ENCODE results near the gene SLC51B. TPM values are rescaled to one million over a fixed set of nuclear protein-coding genes. Genes with fewer than 3 reads are reported as not detected.
"Not testable (repeated sequence)": the region's sequence is repeated elsewhere in the genome, so short reads cannot be mapped to it uniquely, and the experiment has no call there.

Gene SLC51B
- total RNA-seq, 2 donors from 2014 or later: not detected

- Mint-ChIP-seq H3K36me3 (no peaks in the 10 kb centered on the region), H3K9me3 (no peaks in the 10 kb centered on the region), H3K27ac (peak overlapping the region in 1 of 2 donors; percentile 6)
- no peak for DNase-seq (ENCODE audit: low spot score in 2 of 2)
- peak in 1 of 2 donors; percentile 33 for ATAC-seq
These were observed 41.5 kb downstream of the SLC51B start for GRCh38 chr15:65086680-65087111.

GRCh38 chr15:65087411-65087810 lies 42.2 kb downstream of the SLC51B start:
- no peak for ATAC-seq

GRCh38 chr15:65087873-65088642 lies 42.9 kb downstream of the SLC51B start:
- Mint-ChIP-seq H3K9me3 (no peaks in the 10 kb centered on the region), H3K27ac (no peak overlapping the region), H3K36me3 (no peaks in the 10 kb centered on the region)
- DNase-seq (ENCODE audit: low spot score in 2 of 2) (no peak), ATAC-seq (no peak)

More at GRCh38 chr15:65087411-65087810, 42.2 kb downstream of the SLC51B start:
- DNase-seq (ENCODE audit: low spot score in 2 of 2): no peak
- H3K27ac Mint-ChIP-seq: peak overlapping the region; percentile 5 to 25
- no peaks in the 10 kb centered on the region for H3K36me3 Mint-ChIP-seq
- H3K9me3 Mint-ChIP-seq: no peaks in the 10 kb centered on the region

DNA sequence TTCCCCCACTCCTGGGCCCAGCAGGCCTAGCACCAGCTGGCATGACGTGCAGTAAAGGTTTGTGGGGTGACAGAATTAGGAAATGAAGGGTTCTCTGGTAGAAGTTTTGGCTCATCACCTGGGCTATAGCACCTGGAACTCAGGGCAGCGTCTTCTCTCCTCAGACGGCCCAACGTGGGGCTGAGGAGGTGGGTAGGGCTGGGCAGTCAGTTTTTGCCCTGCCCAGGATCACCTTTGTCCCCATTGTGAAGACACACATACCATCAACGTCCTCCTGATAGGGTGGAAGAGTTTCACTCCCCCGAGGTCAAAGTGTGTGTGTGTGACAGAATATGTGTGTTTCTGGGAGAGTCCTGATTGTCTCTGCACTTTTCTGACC lies 43.4 kb downstream of the SLC51B start:
- Mint-ChIP-seq H3K9me3 (no peaks in the 10 kb centered on the region), H3K27ac (no peak overlapping the region), H3K36me3 (no peaks in the 10 kb centered on the region)
- ATAC-seq (no peak), DNase-seq (ENCODE audit: low spot score in 2 of 2) (no peak)

DNA sequence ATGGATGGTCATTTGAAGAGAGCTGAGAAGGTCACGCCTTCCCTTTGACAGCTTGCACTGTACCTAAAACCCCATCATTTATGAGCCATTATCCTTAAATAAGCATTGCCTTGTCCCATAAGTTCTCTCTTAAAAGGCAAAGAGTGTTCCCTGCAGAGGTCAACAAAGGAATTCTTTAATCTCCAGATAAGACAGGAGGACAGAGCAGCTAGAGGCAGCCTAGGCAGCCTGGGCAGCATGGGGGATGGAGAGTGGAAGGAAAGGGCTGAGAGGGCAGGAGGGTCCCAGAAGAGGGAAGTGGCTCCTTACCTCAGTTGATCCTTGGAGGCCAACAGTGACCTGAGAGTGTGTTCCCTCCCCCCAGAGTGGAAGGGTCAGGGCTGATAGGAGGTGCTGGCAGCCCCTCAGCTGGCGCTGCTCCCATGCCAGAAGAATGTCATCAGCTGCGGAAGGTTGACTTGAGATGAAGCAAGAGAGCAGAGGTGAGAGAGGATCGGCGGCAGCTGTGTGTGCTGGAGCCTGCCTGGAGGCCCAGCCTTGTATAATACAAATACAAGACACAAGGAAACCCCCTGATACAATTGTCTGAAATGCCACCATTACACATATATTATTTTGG lies 44.1 kb downstream of the SLC51B start:
- no peaks in the 10 kb centered on the region for H3K9me3 Mint-ChIP-seq
- no peak overlapping the region for H3K27ac Mint-ChIP-seq
- DNase-seq (ENCODE audit: low spot score in 2 of 2): no peak
- no peaks in the 10 kb centered on the region for H3K36me3 Mint-ChIP-seq
- ATAC-seq: no peak

DNA sequence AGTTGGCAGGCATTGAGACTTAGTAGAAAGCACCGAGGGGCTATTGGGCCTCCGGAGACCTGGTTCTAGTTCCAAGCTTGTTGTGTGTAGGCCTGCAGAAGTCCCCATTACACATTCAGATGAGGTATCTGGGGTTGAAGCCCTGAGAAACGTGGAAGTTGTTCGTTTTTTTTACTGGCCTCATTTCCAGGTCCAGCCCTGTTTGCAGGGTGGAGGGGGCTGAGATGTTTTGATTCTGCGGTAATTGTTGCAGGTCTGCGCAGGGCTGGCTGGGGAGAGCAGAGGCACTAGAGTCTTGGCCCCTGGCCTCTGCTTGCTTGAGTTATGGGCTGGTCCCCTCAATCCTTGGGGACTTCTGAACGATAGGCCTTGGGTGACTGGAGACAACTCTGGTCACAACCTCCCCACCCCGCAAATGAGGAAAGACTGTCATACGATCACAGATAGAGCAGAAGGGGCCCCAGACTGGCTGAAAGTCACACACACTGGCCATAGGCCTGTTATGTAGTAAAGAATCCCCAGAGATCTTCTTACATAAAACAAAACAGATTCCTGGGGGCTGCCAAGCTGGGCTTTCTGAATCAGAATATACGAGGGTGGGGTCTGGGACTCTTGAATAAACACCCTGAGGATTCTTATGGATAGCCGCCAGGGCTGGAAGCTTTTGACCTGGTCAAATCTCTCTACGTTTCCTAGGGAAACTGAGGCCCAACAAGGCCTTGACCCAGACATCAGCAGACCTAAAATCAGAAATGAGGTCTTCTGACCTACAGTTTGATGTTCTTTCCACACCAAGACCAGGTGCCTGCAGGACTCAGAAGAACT lies 47.0 kb downstream of the SLC51B start:
- Mint-ChIP-seq H3K9me3 (no peaks in the 10 kb centered on the region), H3K36me3 (no peaks in the 10 kb centered on the region), H3K27ac (no peak overlapping the region)
- ATAC-seq: no peak
- DNase-seq (ENCODE audit: low spot score in 2 of 2): no peak

- H3K9me3 Mint-ChIP-seq: no peaks in the 10 kb centered on the region
- DNase-seq (ENCODE audit: low spot score in 2 of 2) (no peak), ATAC-seq (no peak)
- peak overlapping the region; percentile 18 to 81 for H3K27ac Mint-ChIP-seq
- H3K36me3 Mint-ChIP-seq: no peaks in the 10 kb centered on the region
These were observed 48.0 kb downstream of the SLC51B start for GRCh38 chr15:65092911-65093792.

GRCh38 chr15:65093793-65094170 lies 48.6 kb downstream of the SLC51B start:
- ATAC-seq; H3K36me3 Mint-ChIP-seq; DNase-seq (ENCODE audit: low spot score in 2 of 2); H3K9me3 Mint-ChIP-seq: not testable (repeated sequence)
- peak overlapping the region; percentile 18 to 81 for H3K27ac Mint-ChIP-seq

DNA sequence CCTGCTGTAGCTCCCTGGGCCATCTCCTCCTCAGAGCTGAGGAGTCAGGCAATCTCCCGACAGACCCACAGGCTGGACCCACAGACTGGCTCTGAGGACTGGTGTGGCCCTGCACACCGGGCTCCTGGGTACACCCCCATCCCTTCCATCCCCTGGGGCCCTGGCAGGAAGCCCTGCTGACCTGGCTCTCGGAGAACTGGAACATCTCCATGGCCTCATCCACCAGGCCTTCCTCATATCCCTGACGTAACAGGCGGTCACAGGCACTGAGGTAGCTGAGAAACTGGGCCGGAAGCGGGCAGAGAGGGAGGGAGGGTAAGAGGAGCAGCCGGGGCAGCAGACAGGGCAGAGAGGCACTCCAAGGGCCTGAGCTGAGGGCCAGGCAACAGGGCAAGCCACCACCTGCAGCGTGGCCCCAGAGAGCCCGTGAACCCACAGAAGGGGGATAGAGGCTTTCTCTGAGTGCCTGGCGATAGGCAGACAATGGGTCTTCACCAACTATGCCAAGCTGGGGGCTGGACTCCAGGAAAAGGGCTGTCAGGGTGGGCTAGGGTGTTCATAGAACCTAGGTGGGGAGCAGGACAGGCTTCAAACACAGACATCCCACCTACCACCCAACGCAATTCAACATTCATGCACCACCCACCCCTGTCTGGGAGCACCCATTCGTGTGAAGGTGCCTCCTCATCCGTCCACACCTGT lies 49.3 kb downstream of the SLC51B start:
- Mint-ChIP-seq H3K27ac (peak overlapping the region in 1 of 2 donors; percentile 60), H3K9me3 (no peaks in the 10 kb centered on the region), H3K36me3 (no peaks in the 10 kb centered on the region)
- no peak for DNase-seq (ENCODE audit: low spot score in 2 of 2)
- ATAC-seq: no peak

- no peak for DNase-seq (ENCODE audit: low spot score in 2 of 2)
- Mint-ChIP-seq H3K27ac (peak overlapping the region in 1 of 2 donors; percentile 48), H3K9me3 (no peaks in the 10 kb centered on the region), H3K36me3 (no peaks in the 10 kb centered on the region)
- no peak for ATAC-seq
These were observed 50.0 kb downstream of the SLC51B start for GRCh38 chr15:65095011-65095746.

DNA sequence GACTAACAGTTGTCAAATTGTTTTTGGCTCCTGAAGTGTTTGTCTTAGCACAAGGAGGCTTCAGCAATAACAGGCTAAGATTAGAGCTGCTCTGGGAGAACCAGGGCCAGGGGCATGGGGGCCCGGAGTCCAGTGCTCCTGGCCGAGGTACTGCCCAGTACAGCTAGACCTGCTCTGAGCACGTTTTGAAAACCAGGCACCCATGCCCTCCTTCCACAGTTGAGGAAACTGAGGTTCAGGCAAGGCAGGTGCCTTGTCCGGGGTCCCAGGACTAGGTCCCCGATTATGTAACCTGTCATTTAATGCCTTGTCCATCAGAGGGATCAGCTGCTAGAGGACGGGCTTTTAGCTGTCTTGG lies 50.5 kb downstream of the SLC51B start:
- ATAC-seq (no peak), DNase-seq (ENCODE audit: low spot score in 2 of 2) (no peak)
- no peaks in the 10 kb centered on the region for H3K36me3 Mint-ChIP-seq
- no peaks in the 10 kb centered on the region for H3K9me3 Mint-ChIP-seq
- H3K27ac Mint-ChIP-seq: no peak overlapping the region

- H3K36me3 Mint-ChIP-seq: peaks cover 0 to 6% of the 10 kb centered on the region in 2 donors
- DNase-seq (ENCODE audit: low spot score in 2 of 2): no peak
- no peak for ATAC-seq
- peak overlapping the region in 1 of 2 donors; percentile 67 for H3K27ac Mint-ChIP-seq
- H3K9me3 Mint-ChIP-seq: no peaks in the 10 kb centered on the region
These were observed 51.5 kb downstream of the SLC51B start for GRCh38 chr15:65096481-65097385.

DNA sequence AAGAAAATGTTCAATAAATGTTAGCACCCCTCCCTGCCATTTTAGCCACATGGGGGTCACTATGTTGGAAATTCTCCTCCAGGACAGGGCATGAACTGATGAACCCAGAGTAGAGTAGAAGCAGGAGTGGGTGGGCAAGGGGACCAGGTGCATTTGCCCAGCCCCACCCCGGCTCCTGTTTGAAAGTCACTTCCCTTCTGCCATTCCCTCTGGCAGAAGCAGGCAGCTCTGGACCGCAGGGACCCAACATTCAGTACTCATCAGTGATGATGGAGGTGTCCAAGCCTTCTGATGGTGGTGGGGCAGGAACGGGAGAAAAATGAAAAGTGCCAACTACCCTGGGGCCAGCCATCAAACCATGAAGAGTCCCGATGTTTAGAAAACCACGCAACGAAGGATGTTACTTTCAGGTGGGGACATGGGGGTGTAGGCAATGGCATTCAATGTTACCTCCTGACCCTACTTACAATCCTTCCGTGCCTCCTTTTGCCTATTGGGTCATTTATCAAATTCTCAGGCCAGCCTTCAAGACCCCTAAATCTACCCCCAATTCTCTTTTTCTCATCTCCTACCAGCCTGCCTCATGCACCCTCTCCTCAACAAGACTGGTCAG lies 52.6 kb downstream of the SLC51B start:
- no peaks in the 10 kb centered on the region for H3K9me3 Mint-ChIP-seq
- H3K27ac Mint-ChIP-seq: peak overlapping the region in 1 of 2 donors; percentile 3
- DNase-seq (ENCODE audit: low spot score in 2 of 2) (peak in 1 of 2 donors; percentile 37), ATAC-seq (no peak)
- H3K36me3 Mint-ChIP-seq: peaks cover 0 to 7% of the 10 kb centered on the region in 2 donors

GRCh38 chr15:65099336-65099735 lies 54.1 kb downstream of the SLC51B start:
- no peak for ATAC-seq
- Mint-ChIP-seq H3K9me3 (no peaks in the 10 kb centered on the region), H3K36me3 (peaks cover 0 to 7% of the 10 kb centered on the region in 2 donors), H3K27ac (no peak overlapping the region)
- peak in 1 of 2 donors; percentile 13 for DNase-seq (ENCODE audit: low spot score in 2 of 2)
